ENCODE measurements around the gene DNAH8. TPM values are rescaled to one million over a fixed set of nuclear protein-coding genes. Genes with fewer than 3 reads are reported as not detected.

Gene DNAH8
- total and polyA plus RNA-seq, 2 donors from 2014 or later, result 0.50 TPM; not detected in 1

GRCh38 chr6:38805692-38806091 lies 90.6 kb downstream of the DNAH8 start:
- Histone ChIP-seq H3K9me3 (ENCODE audit: control insufficient read depth in 2 of 3, insufficient read depth in 1 of 3, low read length in 3 of 3) (no peaks in the 10 kb centered on the region), H3K27ac (ENCODE audit: low read depth in 2 of 2, low read length in 2 of 2) (no peak overlapping the region), H3K4me1 (ENCODE audit: control insufficient read depth in 2 of 3, insufficient read depth in 2 of 3, low read depth in 1 of 3, low read length in 3 of 3) (no peaks in the 10 kb centered on the region), H3K9ac (ENCODE audit: low read length in 3 of 3) (no peak overlapping the region), H3K27me3 (ENCODE audit: control insufficient read depth, insufficient read depth, low read length) (no peaks in the 10 kb centered on the region), H3K4me3 (ENCODE audit: low read length in 3 of 3) (no peak overlapping the region), H3K36me3 (ENCODE audit: control insufficient read depth in 2 of 3, insufficient read depth in 3 of 3, low read length in 3 of 3) (no peaks in the 10 kb centered on the region)
- FAIRE-seq (no peak), DNase-seq (no peak)
- intact Hi-C loops (cut with DNase I), result no loop called here
- no peak for TF ChIP-seq CTCF (IDR thresholded peaks at IDR 0.05; ENCODE audit: borderline replicate concordance, extremely low read depth, insufficient read depth)

GRCh38 chr6:38806271-38806670 lies 91.2 kb downstream of the DNAH8 start:
- Histone ChIP-seq H3K9ac (ENCODE audit: low read length in 3 of 3) (no peak overlapping the region), H3K9me3 (ENCODE audit: control insufficient read depth in 2 of 3, insufficient read depth in 1 of 3, low read length in 3 of 3) (no peaks in the 10 kb centered on the region), H3K27ac (ENCODE audit: low read depth in 2 of 2, low read length in 2 of 2) (no peak overlapping the region), H3K27me3 (ENCODE audit: control insufficient read depth, insufficient read depth, low read length) (no peaks in the 10 kb centered on the region), H3K4me3 (ENCODE audit: low read length in 3 of 3) (no peak overlapping the region), H3K36me3 (ENCODE audit: control insufficient read depth in 2 of 3, insufficient read depth in 3 of 3, low read length in 3 of 3) (no peaks in the 10 kb centered on the region), H3K4me1 (ENCODE audit: control insufficient read depth in 2 of 3, insufficient read depth in 2 of 3, low read depth in 1 of 3, low read length in 3 of 3) (no peaks in the 10 kb centered on the region)
- FAIRE-seq (no peak), DNase-seq (no peak)
- TF ChIP-seq CTCF (IDR thresholded peaks at IDR 0.05; ENCODE audit: borderline replicate concordance, extremely low read depth, insufficient read depth), result no peak
- intact Hi-C loops (cut with DNase I), result no loop called here

GRCh38 chr6:38806833-38807232 lies 91.7 kb downstream of the DNAH8 start:
- Histone ChIP-seq H3K4me1 (ENCODE audit: control insufficient read depth in 2 of 3, insufficient read depth in 2 of 3, low read depth in 1 of 3, low read length in 3 of 3) (no peaks in the 10 kb centered on the region), H3K9ac (ENCODE audit: low read length in 3 of 3) (no peak overlapping the region), H3K9me3 (ENCODE audit: control insufficient read depth in 2 of 3, insufficient read depth in 1 of 3, low read length in 3 of 3) (no peaks in the 10 kb centered on the region), H3K27ac (ENCODE audit: low read depth in 2 of 2, low read length in 2 of 2) (no peak overlapping the region), H3K27me3 (ENCODE audit: control insufficient read depth, insufficient read depth, low read length) (no peaks in the 10 kb centered on the region), H3K36me3 (ENCODE audit: control insufficient read depth in 2 of 3, insufficient read depth in 3 of 3, low read length in 3 of 3) (no peaks in the 10 kb centered on the region), H3K4me3 (ENCODE audit: low read length in 3 of 3) (no peak overlapping the region)
- intact Hi-C loops (cut with DNase I), result no loop called here
- DNase-seq (no peak), FAIRE-seq (no peak)
- no peak for TF ChIP-seq CTCF (IDR thresholded peaks at IDR 0.05; ENCODE audit: borderline replicate concordance, extremely low read depth, insufficient read depth)

- Histone ChIP-seq H3K9me3 (ENCODE audit: control insufficient read depth in 2 of 3, insufficient read depth in 1 of 3, low read length in 3 of 3) (no peaks in the 10 kb centered on the region), H3K4me1 (ENCODE audit: control insufficient read depth in 2 of 3, insufficient read depth in 2 of 3, low read depth in 1 of 3, low read length in 3 of 3) (no peaks in the 10 kb centered on the region), H3K36me3 (ENCODE audit: control insufficient read depth in 2 of 3, insufficient read depth in 3 of 3, low read length in 3 of 3) (no peaks in the 10 kb centered on the region), H3K4me3 (ENCODE audit: low read length in 3 of 3) (no peak overlapping the region), H3K9ac (ENCODE audit: low read length in 3 of 3) (no peak overlapping the region), H3K27ac (ENCODE audit: low read depth in 2 of 2, low read length in 2 of 2) (no peak overlapping the region), H3K27me3 (ENCODE audit: control insufficient read depth, insufficient read depth, low read length) (no peaks in the 10 kb centered on the region)
- TF ChIP-seq CTCF (IDR thresholded peaks at IDR 0.05; ENCODE audit: borderline replicate concordance, extremely low read depth, insufficient read depth), result no peak
- FAIRE-seq (no peak), DNase-seq (no peak)
- intact Hi-C loops (cut with DNase I), result no loop called here
Measured at GRCh38 chr6:38808039-38808438, 92.9 kb downstream of the DNAH8 start.

All from kidney (tissue), 14 donors.